Thoracic aorta (tissue), 2 donors: ENCODE measurements around the gene GID8. TPM values are rescaled to one million over a fixed set of nuclear protein-coding genes. Genes with fewer than 3 reads are reported as not detected.

Experiments
- ATAC-seq: fragments of 150-250 bp; one replicate; pipeline ENCODE4 v1.8.0; 2017; ENCODE audit warnings: low read depth; ENCODE audit not compliant: insufficient number of reproducible peaks, low FRiP score
- DNase-seq: peaks from one replicate; pipeline ENCODE4 v3.0.0-alpha.2; 2020; ENCODE audit warnings: low spot score
- H3K27ac ChIP-seq, 2 donors: fragments of 200-600 bp; sonication (generic); 1 replicate in 1 of 2; 2 replicates in 1 of 2; pipeline ENCODE4 v1.5.1; 2016; ENCODE audit warnings: mild to moderate bottlenecking in 2 of 2, moderate library complexity in 2 of 2
- H3K27me3 ChIP-seq: fragments of 200-600 bp; sonication (generic); replicated peaks from 2 replicates; pipeline ENCODE4 v1.6.0; 2016; ENCODE audit warnings: mild to moderate bottlenecking; ENCODE audit not compliant: insufficient read depth
- H3K36me3 ChIP-seq: fragments of 200-600 bp; sonication (generic); one replicate; pipeline ENCODE4 v1.5.1; 2016
- H3K4me1 ChIP-seq, 2 donors: fragments of 200-600 bp; sonication (generic); 1 replicate in 1 of 2; 2 replicates in 1 of 2; pipeline versions ENCODE4 v1.5.1 to v1.6.0; 2016; ENCODE audit warnings: low read depth in 2 of 2, mild to moderate bottlenecking in 1 of 2; ENCODE audit not compliant: control insufficient read depth in 1 of 2
- H3K4me3 ChIP-seq: fragments of 200-600 bp; sonication (generic); 2 replicates; pipeline ENCODE4 v1.5.1; 2016; ENCODE audit warnings: mild to moderate bottlenecking
- H3K9me3 ChIP-seq: fragments of 200-600 bp; sonication (generic); 2 replicates; pipeline ENCODE4 v1.5.1; 2016
- CTCF ChIP-seq: fragments of 200-600 bp; sonication (generic); IDR thresholded peaks from one replicate; pipeline ENCODE4 v1.5.1; 2019; ENCODE audit warnings: antibody characterized with exemption
- total RNA-seq, 2 donors: library from RNA; depleted of rRNA; stranded (reverse); fragments of >200 nt; gene quantifications; one replicate each; pipeline versions ENCODE4 v1.1.0 to v1.2.3, GENCODE V29; 2016

GID8 gene
- total RNA-seq, 2 donors from 2014 or later = 29.1 to 30.3 TPM

DNA sequence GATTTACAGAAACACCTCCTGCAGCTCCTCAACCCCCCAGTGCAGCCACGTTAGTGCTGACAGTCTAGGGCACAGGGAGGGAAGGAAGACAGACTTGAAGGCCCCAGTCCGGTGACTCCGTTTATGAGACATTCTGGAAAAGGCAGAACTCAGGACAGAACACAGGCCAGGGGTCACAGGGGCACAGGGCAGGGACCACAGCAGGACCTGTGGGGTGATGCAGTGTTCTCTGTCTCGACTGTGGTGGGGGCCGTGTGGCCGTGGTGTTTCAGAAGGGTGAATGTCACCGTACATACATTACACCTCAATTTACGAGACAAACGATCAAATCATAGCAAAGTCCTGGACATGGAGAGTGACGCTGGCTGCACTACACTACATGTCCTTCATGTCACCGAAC is 57.5 kb downstream of the GID8 start:
- Histone ChIP-seq H3K27me3 (no peaks in the 10 kb centered on the region), H3K36me3 (no peaks in the 10 kb centered on the region), H3K4me3 (no peak overlapping the region), H3K9me3 (no peaks in the 10 kb centered on the region), H3K4me1 (no peaks in the 10 kb centered on the region), H3K27ac (no peak overlapping the region)
- ATAC-seq (no peak), DNase-seq (no peak)
- no peak for TF ChIP-seq CTCF

DNA sequence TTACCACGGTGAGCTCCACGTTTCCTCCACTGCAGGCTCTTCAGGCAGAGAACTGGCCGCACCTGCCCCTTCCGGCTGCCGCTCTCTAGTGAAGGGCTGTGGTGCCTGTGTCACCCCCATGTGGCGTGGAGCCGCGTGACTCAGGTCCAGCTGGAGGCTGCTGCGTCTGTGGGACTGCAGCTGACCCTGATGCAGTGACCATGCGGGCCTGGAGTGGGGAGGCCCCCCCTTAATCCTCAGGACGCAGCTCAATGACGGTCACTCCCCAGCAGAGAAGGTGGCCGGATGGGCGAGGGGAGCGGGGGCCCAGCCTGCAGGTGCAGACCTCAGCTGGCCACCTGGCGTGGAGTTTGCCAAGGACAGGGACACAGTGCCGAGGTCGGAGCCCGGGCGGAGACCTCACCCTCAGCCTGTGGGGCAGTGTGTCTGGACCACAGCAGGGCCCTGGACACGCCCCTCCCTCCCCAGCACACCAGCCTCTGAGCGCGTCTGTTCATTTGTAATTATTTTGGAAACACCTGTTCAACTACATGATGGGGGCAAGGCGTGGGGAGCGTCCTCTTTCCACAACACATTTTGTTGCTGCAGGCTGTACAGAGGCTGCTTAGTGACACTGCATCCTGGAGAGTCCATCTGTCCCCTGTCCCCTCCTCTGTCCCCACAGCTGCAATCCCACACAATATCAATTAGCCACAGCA is 58.1 kb downstream of the GID8 start:
- DNase-seq (no peak), ATAC-seq (no peak)
- no peaks in the 10 kb centered on the region for H3K9me3 ChIP-seq
- TF ChIP-seq CTCF = no peak
- no peaks in the 10 kb centered on the region for H3K27me3 ChIP-seq
- H3K4me1 ChIP-seq = no peaks in the 10 kb centered on the region
- H3K36me3 ChIP-seq = no peaks in the 10 kb centered on the region
- H3K4me3 ChIP-seq = no peak overlapping the region
- no peak overlapping the region for H3K27ac ChIP-seq

DNA sequence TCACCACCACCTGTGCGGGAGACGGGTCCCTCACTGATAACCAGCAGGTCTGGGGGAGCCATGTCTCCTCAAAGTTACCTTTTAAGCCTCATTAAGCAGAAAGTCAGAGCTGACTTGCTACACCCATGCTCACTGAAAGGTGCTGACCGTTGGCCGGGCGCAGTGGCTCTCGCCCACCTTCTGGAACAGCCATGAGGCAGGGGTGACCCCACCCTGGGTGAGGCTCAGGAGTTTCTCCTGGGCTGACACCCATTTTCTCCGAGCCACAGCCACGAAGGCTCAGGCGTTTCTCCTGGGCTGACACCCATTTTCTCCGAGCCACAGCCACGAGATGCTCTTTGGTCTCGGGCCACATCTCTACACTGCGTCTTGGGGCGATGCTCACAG is 58.6 kb downstream of the GID8 start:
- Histone ChIP-seq H3K9me3 (no peaks in the 10 kb centered on the region), H3K27me3 (no peaks in the 10 kb centered on the region), H3K27ac (no peak overlapping the region), H3K36me3 (no peaks in the 10 kb centered on the region), H3K4me3 (no peak overlapping the region), H3K4me1 (no peaks in the 10 kb centered on the region)
- no peak for TF ChIP-seq CTCF
- DNase-seq (no peak), ATAC-seq (no peak)

GRCh38 chr20:62997417-62998035 is 59.6 kb downstream of the GID8 start:
- no peaks in the 10 kb centered on the region for H3K27me3 ChIP-seq
- no peak for DNase-seq
- H3K4me1 ChIP-seq = no peaks in the 10 kb centered on the region
- H3K4me3 ChIP-seq = no peak overlapping the region
- no peak overlapping the region for H3K27ac ChIP-seq
- no peak for ATAC-seq
- TF ChIP-seq CTCF = no peak
- H3K36me3 ChIP-seq = no peaks in the 10 kb centered on the region
- H3K9me3 ChIP-seq = no peaks in the 10 kb centered on the region

Other genes starting within 250 kb of the GID8 start
- not detected for gene NTSR1, start 229.3 kb upstream of the GID8 start, total RNA-seq
- gene MRGBP, start 141.7 kb upstream of the GID8 start, total RNA-seq = 1 to 10 TPM; 5.7 to 9.1 TPM
- 10 to 100 TPM; 50.6 to 57.4 TPM for gene OGFR, start 133.3 kb upstream of the GID8 start, total RNA-seq
- gene COL9A3, start 121.1 kb upstream of the GID8 start, total RNA-seq = 1 to 10 TPM in 1 of 2 donors, under 1 TPM in 1; 0.54 to 3.1 TPM
- gene TCFL5, start 76.3 kb upstream of the GID8 start, total RNA-seq = 1 to 10 TPM; 3.8 to 6.2 TPM
- 10 to 100 TPM; 63.8 to 80.4 TPM for gene DIDO1, start 11.6 kb upstream of the GID8 start, total RNA-seq
- gene SLC17A9, start 14.6 kb downstream of the GID8 start, total RNA-seq = 10 to 100 TPM; 17.9 to 18.8 TPM
- not detected for gene BHLHE23, start 68.8 kb downstream of the GID8 start, total RNA-seq